RWPE2 (cell line): ENCODE results near the gene CHP2.

Source experiments
- ATAC-seq: fragments of 200-7000 bp; cut with Tn5 transposase; 3 replicates; pipeline ENCODE4 v1.9.1; 2021; ENCODE audit warnings: low read depth
- DNase-seq: peaks from one replicate; pipeline ENCODE4 v3.0.0-alpha.2; 2020; ENCODE audit warnings: low spot score
- H3K27ac ChIP-seq: fragments of 450-650 bp; 2 replicates; pipeline ENCODE4 v1.5.1; 2017; ENCODE audit warnings: mild to moderate bottlenecking; ENCODE audit not compliant: poor library complexity, severe bottlenecking
- H3K27me3 ChIP-seq: fragments of 250-450 bp; sonication (Bioruptor Pico); 2 replicates; pipeline ENCODE4 v1.5.1; 2021; ENCODE audit warnings: mild to moderate bottlenecking, moderate library complexity; ENCODE audit not compliant: insufficient read depth, poor library complexity, severe bottlenecking
- H3K36me3 ChIP-seq: fragments of 250-450 bp; sonication (Bioruptor Pico); 2 replicates; pipeline ENCODE4 v1.5.1; 2020; ENCODE audit warnings: low read depth, mild to moderate bottlenecking, moderate library complexity
- H3K4me1 ChIP-seq: fragments of 250-450 bp; sonication (Bioruptor Pico); 2 replicates; pipeline ENCODE4 v1.5.1; 2021; ENCODE audit warnings: mild to moderate bottlenecking, moderate library complexity; ENCODE audit not compliant: insufficient read depth, poor library complexity, severe bottlenecking
- H3K4me3 ChIP-seq: fragments of 250-450 bp; sonication (Bioruptor Pico); 2 replicates; pipeline ENCODE4 v1.5.1; 2021; ENCODE audit warnings: mild to moderate bottlenecking, moderate library complexity; ENCODE audit not compliant: severe bottlenecking
- H3K9me3 ChIP-seq: fragments of 250-450 bp; sonication (Bioruptor Pico); 2 replicates; pipeline ENCODE4 v1.5.1; 2021; ENCODE audit warnings: mild to moderate bottlenecking, moderate library complexity; ENCODE audit not compliant: severe bottlenecking
- CTCF ChIP-seq: fragments of 450-650 bp; IDR thresholded peaks from one replicate; pipeline ENCODE4 v1.5.1; 2017; ENCODE audit warnings: mild to moderate bottlenecking, moderate library complexity; ENCODE audit not compliant: poor library complexity, severe bottlenecking

The CHP2 gene

DNA sequence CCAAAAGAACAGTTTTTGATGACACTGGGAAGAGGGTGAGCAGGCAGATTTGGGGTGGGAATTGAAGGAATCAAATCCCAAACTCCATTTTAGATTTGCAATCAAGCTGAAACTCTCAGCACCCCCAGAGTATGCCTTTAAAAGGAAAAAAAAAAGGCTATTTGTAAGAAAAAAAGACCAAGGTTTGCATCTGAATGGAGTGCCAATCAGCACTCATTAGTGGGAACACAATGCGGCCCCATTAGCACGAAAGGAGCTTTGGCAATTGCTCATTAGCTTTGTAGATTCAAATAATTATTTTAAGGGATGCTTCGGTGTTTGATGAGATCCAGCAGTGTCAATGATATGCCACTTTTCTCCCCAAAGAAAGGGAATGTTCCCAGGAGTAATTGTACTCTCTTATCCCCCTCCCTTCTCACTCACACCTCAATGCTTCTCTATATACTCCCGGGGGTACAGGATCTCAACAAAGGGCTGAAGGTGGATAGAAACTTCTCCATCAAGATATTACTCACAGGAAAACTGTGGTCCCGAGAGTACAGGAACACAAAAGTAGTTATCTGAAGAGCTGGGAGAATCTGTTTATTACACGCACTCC, 32.2 kb downstream of the CHP2 start:
- Histone ChIP-seq H3K4me1 (no peaks in the 10 kb centered on the region), H3K36me3 (no peaks in the 10 kb centered on the region), H3K27ac (no peak overlapping the region), H3K9me3 (no peaks in the 10 kb centered on the region), H3K27me3 (no peaks in the 10 kb centered on the region), H3K4me3 (no peak overlapping the region)
- TF ChIP-seq CTCF, result no peak
- DNase-seq (no peak), ATAC-seq (no peak)

- H3K27me3 ChIP-seq, result no peaks in the 10 kb centered on the region
- no peak overlapping the region for H3K4me3 ChIP-seq
- H3K36me3 ChIP-seq, result no peaks in the 10 kb centered on the region
- ATAC-seq (no peak), DNase-seq (no peak)
- H3K9me3 ChIP-seq, result no peaks in the 10 kb centered on the region
- H3K4me1 ChIP-seq, result no peaks in the 10 kb centered on the region
- H3K27ac ChIP-seq, result no peak overlapping the region
- no peak for TF ChIP-seq CTCF
Observed at GRCh38 chr16:23788685-23789084, 33.9 kb downstream of the CHP2 start.

DNA sequence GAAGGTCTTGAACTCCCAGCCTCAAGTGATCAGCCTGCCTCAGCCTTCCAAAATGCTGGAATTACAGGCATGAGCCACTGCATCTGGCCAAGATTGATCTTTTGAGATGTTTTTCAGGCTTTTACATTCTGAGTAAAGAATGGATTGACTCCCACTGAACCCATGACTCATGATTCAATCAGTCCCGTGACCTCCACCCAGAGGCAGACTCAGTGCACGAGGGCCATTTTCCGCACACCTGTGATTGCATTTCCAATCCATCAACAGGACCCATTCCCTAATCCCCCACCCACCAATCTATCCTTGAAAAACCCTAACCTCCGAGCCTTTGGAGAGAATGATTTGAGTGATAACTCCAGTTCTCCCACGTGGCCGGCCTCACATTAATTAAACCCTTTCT, 40.6 kb downstream of the CHP2 start:
- ATAC-seq, result no peak
- no peaks in the 10 kb centered on the region for H3K9me3 ChIP-seq
- H3K36me3 ChIP-seq, result no peaks in the 10 kb centered on the region
- no peak overlapping the region for H3K4me3 ChIP-seq
- H3K4me1 ChIP-seq, result no peaks in the 10 kb centered on the region
- no peak for DNase-seq
- TF ChIP-seq CTCF, result no peak
- no peak overlapping the region for H3K27ac ChIP-seq
- H3K27me3 ChIP-seq, result no peaks in the 10 kb centered on the region

DNA sequence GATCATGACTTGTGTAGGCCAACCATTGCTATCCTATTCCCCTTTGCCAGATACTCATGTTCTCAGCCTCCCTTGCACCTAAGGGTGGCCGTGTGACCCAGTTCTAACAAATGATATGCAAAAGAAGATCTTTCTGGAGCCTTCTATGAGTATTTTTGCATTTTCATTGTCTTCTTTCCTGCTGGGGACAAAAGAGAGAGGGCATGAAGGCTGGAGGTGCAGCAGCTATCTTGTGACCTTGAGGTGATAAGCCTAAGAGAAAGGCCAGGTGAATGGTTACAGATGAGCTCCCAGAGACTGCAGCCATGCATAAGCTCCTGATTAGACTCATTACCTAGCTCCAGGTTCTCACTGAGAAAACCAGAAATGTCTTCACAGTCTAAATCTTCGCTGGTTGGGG, 42.1 kb downstream of the CHP2 start:
- no peak for TF ChIP-seq CTCF
- ATAC-seq, result no peak

GRCh38 chr16:23801378-23801777, 46.6 kb downstream of the CHP2 start:
- Histone ChIP-seq H3K4me1 (no peaks in the 10 kb centered on the region), H3K9me3 (no peaks in the 10 kb centered on the region), H3K27ac (no peak overlapping the region), H3K4me3 (no peak overlapping the region), H3K27me3 (no peaks in the 10 kb centered on the region), H3K36me3 (no peaks in the 10 kb centered on the region)
- ATAC-seq (peak; percentile 78), DNase-seq (no peak)
- TF ChIP-seq CTCF, result peak; percentile 46

More for the DNA sequence above, 42.1 kb downstream of the CHP2 start:
- H3K27ac ChIP-seq, result no peak overlapping the region
- H3K36me3 ChIP-seq, result no peaks in the 10 kb centered on the region
- no peaks in the 10 kb centered on the region for H3K27me3 ChIP-seq
- no peak for DNase-seq
- no peaks in the 10 kb centered on the region for H3K9me3 ChIP-seq
- H3K4me1 ChIP-seq, result no peaks in the 10 kb centered on the region
- H3K4me3 ChIP-seq, result no peak overlapping the region
